NT2/D1 (cell line): ENCODE results near the gene CABLES2.

ENCODE experiments used
- SUZ12 ChIP-seq: IDR thresholded peaks from 2 replicates; pipeline ENCODE4 v1.6.1; 2011; ENCODE audit not compliant: insufficient read length, insufficient read depth; ENCODE audit errors: extremely low read depth
- YY1 ChIP-seq: IDR thresholded peaks from 2 replicates; pipeline ENCODE4 v1.6.1; 2011; ENCODE audit not compliant: insufficient read length, insufficient read depth

- TF ChIP-seq YY1 (no peak), SUZ12 (no peak)
Measured at GRCh38 chr20:62413896-62414481, 6.9 kb upstream of the CABLES2 start.
